Retinal pigment epithelial cell (primary cell): Measurements from ENCODE around the gene DDX24.

ENCODE experiments used
- DNase-seq: peaks from one replicate; pipeline ENCODE4 v3.0.0-alpha.2; 2010; ENCODE audit warnings: low read depth
- H3K4me3 ChIP-seq: 2 replicates; pipeline ENCODE4 v1.5.1; 2011; ENCODE audit warnings: mild to moderate bottlenecking, low read length, control low read depth, moderate library complexity
- CTCF ChIP-seq: conservative IDR thresholded peaks from 2 replicates; pipeline ENCODE4 v1.5.1; 2011; ENCODE audit warnings: low read depth, low read length, control low read depth, inconsistent platforms

DDX24 gene

GRCh38 chr14:94014382-94014781, 66.6 kb downstream of the DDX24 start:
- no peak for TF ChIP-seq CTCF
- no peak for DNase-seq
- no peak overlapping the region for H3K4me3 ChIP-seq

- H3K4me3 ChIP-seq: no peak overlapping the region
- no peak for TF ChIP-seq CTCF
- DNase-seq: no peak
Measured at GRCh38 chr14:94011795-94012194, 69.2 kb downstream of the DDX24 start.

- H3K4me3 ChIP-seq: no peak overlapping the region
- no peak for TF ChIP-seq CTCF
- DNase-seq: no peak
Measured at GRCh38 chr14:94010625-94011024, 70.4 kb downstream of the DDX24 start.

GRCh38 chr14:94009767-94010166, 71.2 kb downstream of the DDX24 start:
- TF ChIP-seq CTCF: no peak
- DNase-seq: peak; percentile 55
- no peak overlapping the region for H3K4me3 ChIP-seq

- no peak for DNase-seq
- TF ChIP-seq CTCF: no peak
- H3K4me3 ChIP-seq: no peak overlapping the region
Measured at GRCh38 chr14:94008234-94008633, 72.8 kb downstream of the DDX24 start.

GRCh38 chr14:94005324-94006073, 75.5 kb downstream of the DDX24 start:
- peak; percentile 65 for TF ChIP-seq CTCF
- no peak for DNase-seq
- H3K4me3 ChIP-seq: no peak overlapping the region

- no peak overlapping the region for H3K4me3 ChIP-seq
- no peak for TF ChIP-seq CTCF
- DNase-seq: no peak
Measured at GRCh38 chr14:94004015-94004414, 77.0 kb downstream of the DDX24 start.
